Mesenchymal stem cell (in vitro differentiated cells and primary cell): ENCODE measurements around the gene RIOK3.
A peak's percentile ranks its signal among the peaks of the same experiment; 100 is the strongest.

Experiments
- DNase-seq: peaks from one replicate; pipeline ENCODE4 v3.0.0-alpha.2; 2013
- H2AFZ ChIP-seq: one replicate; pipeline ENCODE4 v1.6.1; 2013; ENCODE audit warnings: low read depth, mild to moderate bottlenecking, control low read depth, inconsistent platforms, low read length, moderate library complexity
- H2AK5ac ChIP-seq: 2 replicates; pipeline ENCODE4 v1.6.1; 2013; ENCODE audit warnings: low read length, moderate library complexity, mild to moderate bottlenecking, inconsistent platforms; ENCODE audit not compliant: severe bottlenecking
- H2BK120ac ChIP-seq: one replicate; pipeline ENCODE4 v1.6.1; 2013; ENCODE audit warnings: low read depth, mild to moderate bottlenecking, inconsistent platforms, low read length, moderate library complexity
- H2BK12ac ChIP-seq, 2 experiments: one replicate each; pipeline ENCODE4 v1.6.1; 2013; ENCODE audit warnings: inconsistent platforms in 2 of 2, low read length in 2 of 2, mild to moderate bottlenecking in 2 of 2, moderate library complexity in 2 of 2, control low read depth in 1 of 2
- H2BK15ac ChIP-seq: one replicate; pipeline ENCODE4 v1.6.1; 2013; ENCODE audit warnings: mild to moderate bottlenecking, low read depth, inconsistent platforms; ENCODE audit not compliant: poor library complexity, severe bottlenecking
- H2BK5ac ChIP-seq: 2 replicates; pipeline ENCODE4 v1.6.1; 2013; ENCODE audit warnings: low read depth, mild to moderate bottlenecking, low read length, control low read depth, inconsistent platforms; ENCODE audit not compliant: poor library complexity, severe bottlenecking
- H3K14ac ChIP-seq, 2 experiments: one replicate each; pipeline ENCODE4 v1.6.1; 2013; ENCODE audit warnings: inconsistent platforms in 2 of 2, low read length in 2 of 2, control low read depth in 1 of 2, mild to moderate bottlenecking in 1 of 2, moderate library complexity in 1 of 2
- H3K18ac ChIP-seq, 2 experiments: one replicate each; pipeline ENCODE4 v1.6.1; 2013; ENCODE audit warnings: inconsistent platforms in 2 of 2, low read length in 2 of 2, control low read depth in 1 of 2, low read depth in 1 of 2, mild to moderate bottlenecking in 1 of 2
- H3K23ac ChIP-seq, 2 experiments: one replicate each; pipeline ENCODE4 v1.6.1; 2013; ENCODE audit warnings: inconsistent platforms in 2 of 2, low read length in 2 of 2, mild to moderate bottlenecking in 2 of 2, moderate library complexity in 2 of 2, control low read depth in 1 of 2
- H3K27ac ChIP-seq: 2 replicates; pipeline ENCODE4 v1.5.1; 2013; ENCODE audit warnings: mild to moderate bottlenecking, moderate library complexity, low read length, control low read depth, inconsistent platforms; ENCODE audit not compliant: poor library complexity, severe bottlenecking
- H3K27me3 ChIP-seq, 2 experiments: 2 replicates each; pipeline versions ENCODE4 v1.6.1 to v1.7.0; 2013; ENCODE audit warnings: low read length in 2 of 2, mild to moderate bottlenecking in 2 of 2, moderate library complexity in 2 of 2, control low read depth in 1 of 2, inconsistent platforms in 1 of 2; ENCODE audit not compliant: control insufficient read depth in 1 of 2, insufficient read depth in 1 of 2
- H3K36me3 ChIP-seq, 2 experiments: 2 replicates each; pipeline versions ENCODE4 v1.6.1 to v1.7.0; 2013; ENCODE audit warnings: low read length in 2 of 2, control low read depth in 1 of 2, inconsistent platforms in 1 of 2, low read depth in 1 of 2, mild to moderate bottlenecking in 1 of 2; ENCODE audit not compliant: insufficient read depth in 2 of 2, control insufficient read depth in 1 of 2
- H3K4ac ChIP-seq, 2 experiments: one replicate each; pipeline ENCODE4 v1.6.1; 2013; ENCODE audit warnings: inconsistent platforms in 2 of 2, low read length in 2 of 2, mild to moderate bottlenecking in 2 of 2, moderate library complexity in 2 of 2, control low read depth in 1 of 2, low read depth in 1 of 2
- H3K4me1 ChIP-seq: 2 replicates; pipeline ENCODE4 v1.6.1; 2013; ENCODE audit warnings: low read depth, low read length, control low read depth; ENCODE audit not compliant: control insufficient read depth, insufficient read depth
- H3K4me2 ChIP-seq: 2 replicates; pipeline ENCODE4 v1.6.1; 2013; ENCODE audit warnings: low read length, mild to moderate bottlenecking, inconsistent platforms; ENCODE audit not compliant: poor library complexity, severe bottlenecking
- H3K4me3 ChIP-seq, 2 experiments: 2 replicates each; pipeline versions ENCODE4 v1.5.1 to v1.7.0; 2013; ENCODE audit warnings: low read length in 2 of 2, mild to moderate bottlenecking in 2 of 2, control low read depth in 1 of 2, low read depth in 1 of 2; ENCODE audit not compliant: insufficient read depth in 1 of 2
- H3K79me1 ChIP-seq: replicated peaks from 2 replicates; pipeline ENCODE4 v1.6.1; 2013; ENCODE audit warnings: mild to moderate bottlenecking, control low read depth, low read length, inconsistent platforms; ENCODE audit not compliant: poor library complexity, severe bottlenecking
- H3K9ac ChIP-seq: 2 replicates; pipeline ENCODE4 v1.7.0; 2013; ENCODE audit warnings: mild to moderate bottlenecking, low read length, moderate library complexity
- H3K9me3 ChIP-seq: 2 replicates; pipeline ENCODE4 v1.7.0; 2013; ENCODE audit warnings: mild to moderate bottlenecking, low read length; ENCODE audit not compliant: control insufficient read depth
- H4K8ac ChIP-seq: one replicate; pipeline ENCODE4 v1.6.1; 2013; ENCODE audit warnings: inconsistent platforms, mild to moderate bottlenecking, low read length, moderate library complexity
- H4K91ac ChIP-seq: one replicate; pipeline ENCODE4 v1.6.1; 2013; ENCODE audit warnings: mild to moderate bottlenecking, low read length, inconsistent platforms
- whole genome bisulfite sequencing: methylation state at CpG from one replicate; pipeline ENCODE4 v1.1.7; 2013; ENCODE audit warnings: mixed read lengths; 5-methylcytosine and 5-hydroxymethylcytosine counted together

The RIOK3 gene

DNA sequence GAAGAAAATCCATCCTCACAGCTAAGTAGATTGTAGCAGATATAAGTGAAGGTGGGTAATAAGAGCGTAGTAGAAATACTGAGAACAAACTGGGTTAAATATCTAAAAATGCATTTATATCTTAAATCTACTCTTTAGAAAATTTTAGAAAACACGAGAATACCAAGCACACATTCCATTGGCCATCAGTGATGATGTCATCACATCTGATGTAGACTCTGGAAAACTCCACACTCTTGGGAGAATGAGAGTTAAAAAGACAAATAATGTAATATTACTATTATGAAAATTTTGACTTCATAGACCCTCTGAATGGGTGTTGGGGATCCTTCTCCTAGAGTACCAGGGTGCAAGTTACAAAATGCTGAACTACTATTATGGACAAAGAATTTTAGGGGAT is 3.7 kb downstream of the RIOK3 start:
- Histone ChIP-seq H3K9ac (no peak overlapping the region), H4K91ac (no peak overlapping the region), H3K14ac (no peak overlapping the region), H2BK5ac (no peak overlapping the region), H3K9me3 (no peaks in the 10 kb centered on the region), H2AK5ac (no peak overlapping the region), H2BK120ac (no peak overlapping the region), H3K4me2 (no peak overlapping the region), H3K36me3 (peaks cover 10 to 16% of the 10 kb centered on the region in 2 experiments), H3K27ac (no peak overlapping the region), H3K23ac (no peak overlapping the region), H3K4me3 (no peak overlapping the region), H3K18ac (no peak overlapping the region), H3K4me1 (peaks cover 9% of the 10 kb centered on the region), H2BK15ac (no peak overlapping the region), H2BK12ac (no peak overlapping the region), H3K27me3 (no peaks in the 10 kb centered on the region), H3K79me1 (no peaks in the 10 kb centered on the region), H2AFZ (no peak overlapping the region), H3K4ac (no peak overlapping the region), H4K8ac (no peak overlapping the region)
- no peak for DNase-seq
- no CpG with 5 or more reads among the region's 2 CpGs for WGBS

DNA sequence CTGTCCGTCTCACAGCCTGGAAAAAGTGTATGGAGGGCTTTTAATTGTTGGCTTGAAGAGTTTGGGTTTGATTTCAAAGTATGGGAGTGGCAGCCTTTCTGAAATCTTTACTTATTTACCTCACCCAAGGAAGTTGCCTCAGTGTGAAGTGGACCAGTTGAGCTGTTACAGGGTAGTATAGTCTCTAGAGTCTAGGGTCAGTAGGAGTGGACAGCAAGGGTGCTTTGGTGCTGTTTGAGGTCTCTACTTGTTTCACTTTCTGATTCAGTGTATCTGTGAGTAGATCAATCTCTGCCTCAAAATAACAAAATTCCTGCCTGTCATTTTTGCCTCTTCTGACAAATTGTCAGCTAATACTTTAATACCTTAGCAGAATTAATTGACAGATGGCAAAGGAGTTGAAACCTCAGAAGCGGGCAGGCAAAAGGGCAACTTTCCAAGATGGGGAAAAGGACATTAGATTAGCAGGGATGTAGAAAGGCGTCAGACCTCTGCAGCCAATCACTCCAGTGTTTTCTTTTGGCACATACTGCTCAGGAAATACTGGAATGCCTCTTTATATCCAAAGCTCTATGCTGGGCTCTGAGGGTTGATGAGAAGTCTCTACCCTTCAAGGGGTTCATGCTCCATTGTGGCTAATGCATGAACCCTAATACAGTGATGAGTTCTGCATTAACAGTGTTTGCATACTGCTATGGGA is 5.9 kb downstream of the RIOK3 start:
- Histone ChIP-seq H2AFZ (no peak overlapping the region), H4K91ac (no peak overlapping the region), H3K4me1 (peaks cover 10% of the 10 kb centered on the region), H3K9ac (no peak overlapping the region), H3K4me3 (no peak overlapping the region), H3K4ac (no peak overlapping the region), H3K79me1 (peaks cover 2% of the 10 kb centered on the region), H3K4me2 (no peak overlapping the region), H3K9me3 (no peaks in the 10 kb centered on the region), H2BK15ac (no peak overlapping the region), H2AK5ac (no peak overlapping the region), H2BK120ac (no peak overlapping the region), H3K23ac (no peak overlapping the region), H2BK5ac (no peak overlapping the region), H4K8ac (no peak overlapping the region), H3K18ac (no peak overlapping the region), H2BK12ac (no peak overlapping the region), H3K14ac (no peak overlapping the region), H3K27me3 (no peaks in the 10 kb centered on the region), H3K27ac (no peak overlapping the region), H3K36me3 (peaks cover 18 to 35% of the 10 kb centered on the region in 2 experiments)
- peak; percentile 22 for DNase-seq
- WGBS, result 93% methylated on average over 3 of the region's 3 CpGs

DNA sequence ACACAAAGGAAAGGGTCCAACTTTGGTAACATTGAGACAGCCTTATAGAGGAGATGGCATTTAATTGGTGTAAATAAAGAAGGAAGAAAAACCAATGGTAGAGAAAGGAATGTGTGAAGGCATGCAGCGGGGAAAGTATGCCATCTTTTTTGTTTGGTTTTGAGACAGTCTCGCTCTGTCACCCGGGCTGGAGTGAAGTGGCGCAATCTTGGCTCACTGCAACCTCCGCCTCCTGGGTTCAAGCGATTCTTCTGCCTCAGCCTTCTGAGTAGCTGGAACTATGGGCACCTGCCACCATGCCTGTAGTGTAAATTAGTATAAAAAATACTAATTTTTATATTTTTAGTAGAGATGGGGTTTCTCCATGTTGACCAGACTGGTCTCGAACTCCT is 6.4 kb downstream of the RIOK3 start:
- no peak overlapping the region for H3K14ac ChIP-seq
- WGBS, result 95% methylated on average over 5 of the region's 7 CpGs
- no peak overlapping the region for H3K4me2 ChIP-seq
- peaks cover 2% of the 10 kb centered on the region for H3K79me1 ChIP-seq
- H2BK5ac ChIP-seq, result no peak overlapping the region
- H3K27ac ChIP-seq, result no peak overlapping the region
- no peaks in the 10 kb centered on the region for H3K9me3 ChIP-seq
- H2BK15ac ChIP-seq, result no peak overlapping the region
- no peaks in the 10 kb centered on the region for H3K27me3 ChIP-seq
- H3K18ac ChIP-seq, result no peak overlapping the region
- H2AFZ ChIP-seq, result no peak overlapping the region
- no peak overlapping the region for H3K23ac ChIP-seq
- no peak overlapping the region for H4K91ac ChIP-seq
- no peak for DNase-seq
- no peak overlapping the region for H2BK120ac ChIP-seq
- H3K4me3 ChIP-seq, result no peak overlapping the region
- H2AK5ac ChIP-seq, result no peak overlapping the region
- no peak overlapping the region for H3K9ac ChIP-seq
- peaks cover 18 to 40% of the 10 kb centered on the region in 2 experiments for H3K36me3 ChIP-seq
- no peak overlapping the region for H4K8ac ChIP-seq
- no peak overlapping the region for H3K4ac ChIP-seq
- no peak overlapping the region for H2BK12ac ChIP-seq
- H3K4me1 ChIP-seq, result peaks cover 10% of the 10 kb centered on the region

DNA sequence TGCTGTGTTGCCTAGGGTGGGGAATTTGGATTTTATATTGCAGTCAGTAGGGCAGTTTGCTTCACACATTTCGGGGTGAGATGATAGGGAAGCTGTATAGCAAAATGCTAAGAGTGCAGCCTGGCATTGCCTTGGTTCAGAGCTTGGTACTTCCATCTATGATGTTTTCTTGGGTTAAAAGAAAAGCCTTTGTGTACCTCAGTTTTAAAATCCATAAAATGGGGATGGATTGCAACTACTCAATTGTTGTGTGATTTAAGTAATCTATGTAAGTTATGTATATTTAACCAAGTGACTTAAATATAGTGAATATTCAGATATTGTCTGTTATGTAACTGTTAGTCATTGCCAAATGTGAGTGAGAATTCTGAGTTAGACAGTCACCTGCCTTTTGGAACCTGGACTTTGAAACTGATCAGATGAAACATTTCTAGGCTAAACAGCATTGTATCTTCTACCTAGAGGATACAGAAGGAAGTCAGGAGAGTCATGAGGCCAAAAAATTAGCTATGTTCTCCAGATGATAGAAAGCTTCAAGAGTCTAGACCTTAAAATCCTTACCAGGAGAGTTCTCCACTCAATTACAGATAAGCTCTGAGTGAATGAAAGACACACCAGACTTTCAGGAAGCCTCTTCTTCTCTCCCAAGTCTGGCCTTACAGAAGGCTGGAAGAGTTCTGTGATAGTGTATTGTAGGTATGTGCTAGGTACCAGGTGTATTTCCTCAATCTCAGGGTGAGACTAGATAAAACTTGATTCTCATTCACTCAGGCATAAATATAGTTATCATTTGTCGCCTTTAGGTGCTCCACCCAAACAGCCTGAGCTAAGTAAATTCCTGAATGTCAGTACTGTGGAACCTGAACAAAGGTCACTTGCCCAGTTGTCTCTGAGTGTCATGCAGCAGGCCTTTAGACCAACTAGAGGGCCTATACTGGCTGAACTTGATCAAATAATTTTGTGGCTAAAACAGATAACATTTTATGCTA is 7.5 kb downstream of the RIOK3 start:
- Histone ChIP-seq H3K9me3 (no peaks in the 10 kb centered on the region), H3K9ac (no peak overlapping the region), H2BK120ac (no peak overlapping the region), H3K4me2 (no peak overlapping the region), H3K4me3 (no peak overlapping the region), H3K27ac (no peak overlapping the region), H3K4me1 (peaks cover 6% of the 10 kb centered on the region), H2BK15ac (no peak overlapping the region), H3K18ac (no peak overlapping the region), H3K4ac (no peak overlapping the region), H3K23ac (no peak overlapping the region), H3K14ac (no peak overlapping the region), H4K8ac (no peak overlapping the region), H3K36me3 (peaks cover 12 to 48% of the 10 kb centered on the region in 2 experiments), H4K91ac (no peak overlapping the region), H2BK12ac (no peak overlapping the region), H2BK5ac (no peak overlapping the region), H2AK5ac (no peak overlapping the region), H3K79me1 (peaks cover 2% of the 10 kb centered on the region), H3K27me3 (no peaks in the 10 kb centered on the region), H2AFZ (no peak overlapping the region)
- WGBS, result 100% methylated on average over 2 of the region's 2 CpGs
- DNase-seq, result no peak
